Thoracic aorta (tissue), 2 donors: Measurements from ENCODE around the gene THTPA. TPM values are rescaled to one million over a fixed set of nuclear protein-coding genes. Genes with fewer than 3 reads are reported as not detected.

Source experiments
- ATAC-seq: fragments of 150-250 bp; one replicate; pipeline ENCODE4 v1.8.0; 2017; ENCODE audit warnings: low read depth; ENCODE audit not compliant: insufficient number of reproducible peaks, low FRiP score
- DNase-seq: peaks from one replicate; pipeline ENCODE4 v3.0.0-alpha.2; 2020; ENCODE audit warnings: low spot score
- H3K27ac ChIP-seq, 2 donors: fragments of 200-600 bp; sonication (generic); 1 replicate in 1 of 2; 2 replicates in 1 of 2; pipeline ENCODE4 v1.5.1; 2016; ENCODE audit warnings: mild to moderate bottlenecking in 2 of 2, moderate library complexity in 2 of 2
- H3K27me3 ChIP-seq: fragments of 200-600 bp; sonication (generic); replicated peaks from 2 replicates; pipeline ENCODE4 v1.6.0; 2016; ENCODE audit warnings: mild to moderate bottlenecking; ENCODE audit not compliant: insufficient read depth
- H3K36me3 ChIP-seq: fragments of 200-600 bp; sonication (generic); one replicate; pipeline ENCODE4 v1.5.1; 2016
- H3K4me1 ChIP-seq, 2 donors: fragments of 200-600 bp; sonication (generic); 1 replicate in 1 of 2; 2 replicates in 1 of 2; pipeline versions ENCODE4 v1.5.1 to v1.6.0; 2016; ENCODE audit warnings: low read depth in 2 of 2, mild to moderate bottlenecking in 1 of 2; ENCODE audit not compliant: control insufficient read depth in 1 of 2
- H3K4me3 ChIP-seq: fragments of 200-600 bp; sonication (generic); 2 replicates; pipeline ENCODE4 v1.5.1; 2016; ENCODE audit warnings: mild to moderate bottlenecking
- H3K9me3 ChIP-seq: fragments of 200-600 bp; sonication (generic); 2 replicates; pipeline ENCODE4 v1.5.1; 2016
- CTCF ChIP-seq: fragments of 200-600 bp; sonication (generic); IDR thresholded peaks from one replicate; pipeline ENCODE4 v1.5.1; 2019; ENCODE audit warnings: antibody characterized with exemption
- total RNA-seq, 2 donors: library from RNA; depleted of rRNA; stranded (reverse); fragments of >200 nt; gene quantifications; one replicate each; pipeline versions ENCODE4 v1.1.0 to v1.2.3, GENCODE V29; 2016

Gene THTPA
- total RNA-seq, 2 donors from 2014 or later, result 17.8 to 30.9 TPM

GRCh38 chr14:23561873-23562821, 6.1 kb downstream of the THTPA start:
- no peak for DNase-seq
- Histone ChIP-seq H3K27me3 (no peaks in the 10 kb centered on the region), H3K36me3 (peaks cover 6% of the 10 kb centered on the region), H3K9me3 (no peaks in the 10 kb centered on the region), H3K27ac (no peak overlapping the region), H3K4me3 (no peak overlapping the region), H3K4me1 (peaks cover 3 to 14% of the 10 kb centered on the region in 2 donors)
- no peak for ATAC-seq
- no peak for TF ChIP-seq CTCF

GRCh38 chr14:23562822-23563472, 6.9 kb downstream of the THTPA start:
- peaks cover 6% of the 10 kb centered on the region for H3K36me3 ChIP-seq
- DNase-seq (no peak), ATAC-seq (peak; percentile 34)
- H3K4me3 ChIP-seq, result no peak overlapping the region
- no peaks in the 10 kb centered on the region for H3K27me3 ChIP-seq
- no peak overlapping the region for H3K27ac ChIP-seq
- peaks cover 0 to 15% of the 10 kb centered on the region in 2 donors for H3K4me1 ChIP-seq
- no peaks in the 10 kb centered on the region for H3K9me3 ChIP-seq
- peak; percentile 94 for TF ChIP-seq CTCF

- Histone ChIP-seq H3K27ac (no peak overlapping the region), H3K4me3 (no peak overlapping the region), H3K36me3 (peaks cover 6% of the 10 kb centered on the region), H3K27me3 (no peaks in the 10 kb centered on the region), H3K4me1 (peaks cover 0 to 15% of the 10 kb centered on the region in 2 donors), H3K9me3 (no peaks in the 10 kb centered on the region)
- ATAC-seq (no peak), DNase-seq (no peak)
- no peak for TF ChIP-seq CTCF
These were observed 7.6 kb downstream of the THTPA start for GRCh38 chr14:23563473-23564180.

- no peak for TF ChIP-seq CTCF
- ATAC-seq (no peak), DNase-seq (no peak)
- no peak overlapping the region for H3K27ac ChIP-seq
- H3K9me3 ChIP-seq, result no peaks in the 10 kb centered on the region
- H3K36me3 ChIP-seq, result no peaks in the 10 kb centered on the region
- H3K4me1 ChIP-seq, result peaks cover 0 to 15% of the 10 kb centered on the region in 2 donors
- no peak overlapping the region for H3K4me3 ChIP-seq
- no peaks in the 10 kb centered on the region for H3K27me3 ChIP-seq
These were observed 8.2 kb downstream of the THTPA start for GRCh38 chr14:23564181-23564812.
